K562 (cell line): ENCODE results near the gene AQP4. TPM values are rescaled to one million over a fixed set of nuclear protein-coding genes. Genes with fewer than 3 reads are reported as not detected.

Experiments used
- ATAC-seq: fragments of 200-7000 bp; cut with Tn5 transposase; 3 replicates; pipeline ENCODE4 v1.9.1; 2020; ENCODE audit warnings: moderate library complexity
- BruUV-seq: library from RNA; stranded (reverse); fragments of 400-500 nt; replicated peaks from 2 replicates; lab custom pipeline; 2021; lab: Mats Ljungman, UMichigan
- CTCF ChIA-PET: fragments of 300-600 bp; formaldehyde crosslinking; extraction: SDS; loops from one replicate; lab custom pipeline; 2021; ENCODE audit warnings: low intra/inter-chr PET ratio; lab: Yijun Ruan, JAX
- POLR2A ChIA-PET: fragments of 300-600, 350-650 bp; sonication (Branson Sonifier 250); formaldehyde crosslinking; extraction: SDS; loops from one replicate; lab custom pipeline; 2021; ENCODE audit warnings: antibody characterized with exemption, inconsistent platforms; lab: Yijun Ruan, JAX
- DNase-seq, 4 experiments: peaks; one replicate each; pipeline versions ENCODE4 v3.0.0 to v3.0.0-alpha.2; 2011 to 2018; ENCODE audit warnings: low spot score in 3 of 4, mixed read lengths in 3 of 4; ENCODE audit errors: extremely low read depth in 1 of 4
- FAIRE-seq: peaks from 2 replicates; lab custom pipeline; 2011; peaks lifted over from hg19 to GRCh38; lab: Jason Lieb, UNC
- H2AFZ ChIP-seq: 2 replicates; pipeline ENCODE4 v1.6.0; 2011; ENCODE audit warnings: low read depth, low read length, control low read depth, inconsistent platforms
- H3K27ac ChIP-seq: fragments of 200-600 bp; 3 replicates; pipeline ENCODE4 v1.8.0; 2011; ENCODE audit warnings: low read depth, mild to moderate bottlenecking, control low read depth, inconsistent platforms, low read length, moderate library complexity, mixed read lengths; ENCODE audit errors: extremely low read depth
- H3K27me3 ChIP-seq, 2 experiments: fragments of 300-600 bp in 1 of 2; 2 replicates in 1 of 2; 3 replicates in 1 of 2; pipeline versions ENCODE4 v1.6.0 to v1.8.0; 2011; ENCODE audit warnings: inconsistent platforms in 2 of 2, low read length in 2 of 2, mild to moderate bottlenecking in 1 of 2, mixed read lengths in 1 of 2, moderate library complexity in 1 of 2; ENCODE audit not compliant: control insufficient read depth in 2 of 2, insufficient read depth in 2 of 2
- H3K36me3 ChIP-seq: fragments of 300-600 bp; 3 replicates; pipeline ENCODE4 v1.8.0; 2011; ENCODE audit warnings: mild to moderate bottlenecking, low read length, inconsistent platforms; ENCODE audit not compliant: control insufficient read depth, insufficient read depth
- H3K4me1 ChIP-seq, 2 experiments: fragments of 200-600 bp in 1 of 2; replicated peaks in 1 of 2; 2 replicates in 1 of 2; 3 replicates in 1 of 2; pipeline versions ENCODE4 v1.5.1 to v1.8.0; 2011; ENCODE audit warnings: inconsistent platforms in 2 of 2, low read length in 2 of 2, mild to moderate bottlenecking in 1 of 2, mixed read lengths in 1 of 2, moderate library complexity in 1 of 2; ENCODE audit not compliant: control insufficient read depth in 2 of 2, insufficient read depth in 2 of 2
- H3K4me2 ChIP-seq: 2 replicates; pipeline ENCODE4 v1.6.1; 2011; ENCODE audit warnings: low read length, control low read depth, inconsistent platforms, mixed read lengths; ENCODE audit not compliant: insufficient read depth
- H3K4me3 ChIP-seq: fragments of 200-600 bp; sonication (generic), shearing (Covaris generic); 2 replicates; pipeline ENCODE4 v1.5.1; 2016; ENCODE audit warnings: control low read depth, inconsistent platforms
- H3K79me2 ChIP-seq: fragments of 200-600 bp; 3 replicates; pipeline ENCODE4 v1.8.0; 2011; ENCODE audit warnings: low read length, inconsistent platforms; ENCODE audit not compliant: control insufficient read depth, insufficient read depth
- H3K9ac ChIP-seq, 2 experiments: 2 replicates each; pipeline versions ENCODE4 v1.6.0 to v1.6.1; 2011; ENCODE audit warnings: low read depth in 2 of 2, low read length in 2 of 2, control low read depth in 1 of 2, inconsistent platforms in 1 of 2, mild to moderate bottlenecking in 1 of 2, mixed read lengths in 1 of 2; ENCODE audit not compliant: insufficient read depth in 1 of 2
- H3K9me1 ChIP-seq: one replicate; pipeline ENCODE4 v1.6.0; 2011; ENCODE audit warnings: inconsistent platforms, mild to moderate bottlenecking, low read length, moderate library complexity; ENCODE audit not compliant: control insufficient read depth, insufficient read depth
- H3K9me3 ChIP-seq: replicated peaks from 2 replicates; pipeline ENCODE4 v1.5.1; 2011; ENCODE audit warnings: low read depth, low read length, inconsistent platforms; ENCODE audit not compliant: control insufficient read depth, insufficient read depth
- H4K20me1 ChIP-seq: replicated peaks from 2 replicates; pipeline ENCODE4 v1.6.1; 2011; ENCODE audit warnings: low read length, inconsistent platforms, mixed read lengths; ENCODE audit not compliant: control insufficient read depth, insufficient read depth
- CSDE1 ChIP-seq, 2 experiments: fragments of 450-650 bp; IDR thresholded peaks; 2 replicates each; pipeline ENCODE4 v1.6.1; 2016; ENCODE audit warnings: mild to moderate bottlenecking in 1 of 2
- HDAC8 ChIP-seq: fragments of 450-650 bp; IDR thresholded peaks from 2 replicates; pipeline ENCODE4 v1.6.1; 2016; ENCODE audit warnings: mild to moderate bottlenecking, missing genetic modification characterization, moderate library complexity, missing compliant biosample characterization
- HNRNPK ChIP-seq: fragments of 200-400 bp; formaldehyde crosslinking; IDR thresholded peaks from one replicate; pipeline ENCODE4 v1.6.1; 2018; ENCODE audit warnings: mild to moderate bottlenecking, low read depth, low read length; ENCODE audit not compliant: poor library complexity, severe bottlenecking
- KDM4B ChIP-seq, 2 experiments: fragments of 450-650 bp in 1 of 2; sonication (generic) in 1 of 2; IDR thresholded peaks; 2 replicates each; pipeline ENCODE4 v1.6.1; 2016 to 2017; ENCODE audit warnings: borderline replicate concordance in 2 of 2, antibody characterized with exemption in 1 of 2, low read depth in 1 of 2, mild to moderate bottlenecking in 1 of 2
- MAFK ChIP-seq: IDR thresholded peaks from 2 replicates; pipeline ENCODE4 v1.6.1; 2011; ENCODE audit warnings: low read length, improper control_type of control experiment
- MCM7 ChIP-seq, 2 experiments: fragments of 450-650 bp; IDR thresholded peaks; 2 replicates each; pipeline ENCODE4 v1.6.1; 2016 to 2018
- NFATC3 ChIP-seq: fragments of 450-650 bp; IDR thresholded peaks from 2 replicates; pipeline ENCODE4 v1.6.1; 2017; ENCODE audit warnings: mild to moderate bottlenecking
- PHB ChIP-seq: fragments of 250-450 bp; sonication (Bioruptor Pico); IDR thresholded peaks from 2 replicates; pipeline ENCODE4 v1.5.0; 2021
- RBBP5 ChIP-seq: fragments of 200-600 bp; sonication (generic); IDR thresholded peaks from 2 replicates; pipeline ENCODE4 v1.6.1; 2012; ENCODE audit warnings: borderline replicate concordance, mild to moderate bottlenecking, low read length, control low read depth, inconsistent platforms; ENCODE audit not compliant: insufficient read depth, poor library complexity, severe bottlenecking
- RBM22 ChIP-seq: fragments of 200-400 bp; formaldehyde crosslinking; IDR thresholded peaks from 2 replicates; pipeline ENCODE4 v1.6.1; 2018; ENCODE audit warnings: low read length, low read depth; ENCODE audit not compliant: poor library complexity, severe bottlenecking
- ZNF140 ChIP-seq: fragments of 250-450 bp; sonication (Bioruptor Pico); IDR thresholded peaks from 2 replicates; pipeline ENCODE4 v1.8.0; 2021; ENCODE audit warnings: moderate library complexity, mild to moderate bottlenecking, inconsistent platforms
- WGBS: fragments of 100-300 bp; shearing (Covaris generic); methylation state at CpG from one replicate; pipeline ENCODE4 v1.1.6; 2016; ENCODE audit warnings: low coverage, mixed read lengths; ENCODE audit not compliant: insufficient coverage; ENCODE audit errors: missing lambda C conversion rate; 5-methylcytosine and 5-hydroxymethylcytosine counted together
- in situ Hi-C: fragments of 300-500 bp; cut with MboI; formaldehyde crosslinking; loops from 4 replicates; pipeline ENCODE4 v1.15.0; 2018; ENCODE audit warnings: inconsistent platforms, mixed read lengths
- intact Hi-C: fragments of 100-400 bp; cut with micrococcal nuclease; formaldehyde crosslinking; loops from 2 replicates; pipeline ENCODE4 v1.14.2; 2022
- polyA plus RNA-seq, 8 experiments: library from polyadenylated mRNA; depleted of rRNA in 4 of 8; stranded (reverse) in 5 of 8; unstranded in 3 of 8; fragments of >200 nt; fragmentation: Nextera tagmentation in 2 of 8; fragmentation: Illumina TruSeq in 1 of 8; extraction: Ambion mirVana in 2 of 8; extraction: Trizol in 1 of 8; gene quantifications; 2 replicates each; pipeline versions ENCODE4 v1.2.1 to v1.2.3, GENCODE V29; 2011 to 2014; ENCODE audit warnings: inconsistent platforms in 1 of 8, missing spikeins in 1 of 8
- total RNA-seq, 7 experiments: library from RNA; depleted of rRNA in 6 of 7; stranded (reverse); fragments of >200 nt in 6 of 7; fragmentation: Illumina TruSeq in 2 of 7; extraction: Trizol in 2 of 7; gene quantifications; 2 replicates each; pipeline versions ENCODE4 v1.2.1 to v1.2.3, GENCODE V29; 2011 to 2021; ENCODE audit warnings: low replicate concordance in 1 of 7
- TF ChIP-seq, protein P1 (sequence below): fragments of 250-450 bp; sonication (Bioruptor Pico); IDR thresholded peaks from 2 replicates; pipeline ENCODE4 v1.5.0; 2022; ENCODE audit warnings: mild to moderate bottlenecking
- TF ChIP-seq, protein P2 (sequence below), 2 experiments: fragments of 450-650 bp; IDR thresholded peaks; 2 replicates each; pipeline ENCODE4 v1.6.1; 2018; ENCODE audit warnings: mild to moderate bottlenecking in 2 of 2, low read depth in 1 of 2; ENCODE audit not compliant: partially characterized antibody in 2 of 2

Gene AQP4
- total and polyA plus RNA-seq, 9 of the 15 experiments (the other 6 are each of a cell fraction or from before 2014, with no cell fraction given): 0.31 TPM; not detected in 8

- TF ChIP-seq, protein P1, sequence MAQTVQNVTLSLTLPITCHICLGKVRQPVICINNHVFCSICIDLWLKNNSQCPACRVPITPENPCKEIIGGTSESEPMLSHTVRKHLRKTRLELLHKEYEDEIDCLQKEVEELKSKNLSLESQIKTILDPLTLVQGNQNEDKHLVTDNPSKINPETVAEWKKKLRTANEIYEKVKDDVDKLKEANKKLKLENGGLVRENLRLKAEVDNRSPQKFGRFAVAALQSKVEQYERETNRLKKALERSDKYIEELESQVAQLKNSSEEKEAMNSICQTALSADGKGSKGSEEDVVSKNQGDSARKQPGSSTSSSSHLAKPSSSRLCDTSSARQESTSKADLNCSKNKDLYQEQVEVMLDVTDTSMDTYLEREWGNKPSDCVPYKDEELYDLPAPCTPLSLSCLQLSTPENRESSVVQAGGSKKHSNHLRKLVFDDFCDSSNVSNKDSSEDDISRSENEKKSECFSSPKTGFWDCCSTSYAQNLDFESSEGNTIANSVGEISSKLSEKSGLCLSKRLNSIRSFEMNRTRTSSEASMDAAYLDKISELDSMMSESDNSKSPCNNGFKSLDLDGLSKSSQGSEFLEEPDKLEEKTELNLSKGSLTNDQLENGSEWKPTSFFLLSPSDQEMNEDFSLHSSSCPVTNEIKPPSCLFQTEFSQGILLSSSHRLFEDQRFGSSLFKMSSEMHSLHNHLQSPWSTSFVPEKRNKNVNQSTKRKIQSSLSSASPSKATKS (CRISPR knock-in tag): no peak
- no peak for TF ChIP-seq MCM7 (IDR thresholded peaks at IDR 0.05)
Observed at GRCh38 chr18:26869640-26870039, 4.1 kb upstream of the AQP4 start (continued).

GRCh38 chr18:26868968-26869586, 3.6 kb upstream of the AQP4 start:
- H3K27me3 ChIP-seq: no peaks in the 10 kb centered on the region
- no peak for FAIRE-seq
- CTCF ChIA-PET: no interaction called here
- no TSS peak for BruUV-seq
- H3K36me3 ChIP-seq: no peaks in the 10 kb centered on the region
- H3K27ac ChIP-seq: no peak overlapping the region
- H3K9ac ChIP-seq: no peak overlapping the region
- no peaks in the 10 kb centered on the region for H4K20me1 ChIP-seq
- no peak overlapping the region for H3K4me2 ChIP-seq
- no peaks in the 10 kb centered on the region for H3K79me2 ChIP-seq
- TF ChIP-seq HNRNPK: no peak
- TF ChIP-seq HDAC8 (tag): no peak
- no peak for TF ChIP-seq ZNF140 (CRISPR knock-in tag)
- no peak for TF ChIP-seq KDM4B (IDR thresholded peaks at IDR 0.05; ENCODE audit: borderline replicate concordance in 2 of 2, low read depth in 1 of 2)
- TF ChIP-seq CSDE1 (IDR thresholded peaks at IDR 0.05): no peak
- no peak for TF ChIP-seq MAFK
- TF ChIP-seq, protein P2, sequence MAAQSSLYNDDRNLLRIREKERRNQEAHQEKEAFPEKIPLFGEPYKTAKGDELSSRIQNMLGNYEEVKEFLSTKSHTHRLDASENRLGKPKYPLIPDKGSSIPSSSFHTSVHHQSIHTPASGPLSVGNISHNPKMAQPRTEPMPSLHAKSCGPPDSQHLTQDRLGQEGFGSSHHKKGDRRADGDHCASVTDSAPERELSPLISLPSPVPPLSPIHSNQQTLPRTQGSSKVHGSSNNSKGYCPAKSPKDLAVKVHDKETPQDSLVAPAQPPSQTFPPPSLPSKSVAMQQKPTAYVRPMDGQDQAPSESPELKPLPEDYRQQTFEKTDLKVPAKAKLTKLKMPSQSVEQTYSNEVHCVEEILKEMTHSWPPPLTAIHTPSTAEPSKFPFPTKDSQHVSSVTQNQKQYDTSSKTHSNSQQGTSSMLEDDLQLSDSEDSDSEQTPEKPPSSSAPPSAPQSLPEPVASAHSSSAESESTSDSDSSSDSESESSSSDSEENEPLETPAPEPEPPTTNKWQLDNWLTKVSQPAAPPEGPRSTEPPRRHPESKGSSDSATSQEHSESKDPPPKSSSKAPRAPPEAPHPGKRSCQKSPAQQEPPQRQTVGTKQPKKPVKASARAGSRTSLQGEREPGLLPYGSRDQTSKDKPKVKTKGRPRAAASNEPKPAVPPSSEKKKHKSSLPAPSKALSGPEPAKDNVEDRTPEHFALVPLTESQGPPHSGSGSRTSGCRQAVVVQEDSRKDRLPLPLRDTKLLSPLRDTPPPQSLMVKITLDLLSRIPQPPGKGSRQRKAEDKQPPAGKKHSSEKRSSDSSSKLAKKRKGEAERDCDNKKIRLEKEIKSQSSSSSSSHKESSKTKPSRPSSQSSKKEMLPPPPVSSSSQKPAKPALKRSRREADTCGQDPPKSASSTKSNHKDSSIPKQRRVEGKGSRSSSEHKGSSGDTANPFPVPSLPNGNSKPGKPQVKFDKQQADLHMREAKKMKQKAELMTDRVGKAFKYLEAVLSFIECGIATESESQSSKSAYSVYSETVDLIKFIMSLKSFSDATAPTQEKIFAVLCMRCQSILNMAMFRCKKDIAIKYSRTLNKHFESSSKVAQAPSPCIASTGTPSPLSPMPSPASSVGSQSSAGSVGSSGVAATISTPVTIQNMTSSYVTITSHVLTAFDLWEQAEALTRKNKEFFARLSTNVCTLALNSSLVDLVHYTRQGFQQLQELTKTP (IDR thresholded peaks at IDR 0.05; ENCODE audit: low read depth in 1 of 2, partially characterized antibody in 2 of 2): no peak
- TF ChIP-seq NFATC3: no peak
- no peak for TF ChIP-seq RBM22
- TF ChIP-seq PHB (CRISPR knock-in tag): no peak
- TF ChIP-seq RBBP5: no peak
- TF ChIP-seq, all 486 proteins: peak for 0
- no peaks in the 10 kb centered on the region for H3K9me1 ChIP-seq
- no peak overlapping the region for H2AFZ ChIP-seq
- intact Hi-C loops: no loop called here
- ATAC-seq: no peak
- no peak overlapping the region for H3K4me3 ChIP-seq
- 3% methylated on average over 6 of the region's 6 CpGs for WGBS
- POLR2A ChIA-PET: no interaction called here
- in situ Hi-C loops: no loop called here
- no peak for DNase-seq
- H3K9me3 ChIP-seq: no peaks in the 10 kb centered on the region
- H3K4me1 ChIP-seq: no peaks in the 10 kb centered on the region
